ENCODE data around the gene FGG.

- TF ChIP-seq CTCF (IDR thresholded peaks at IDR 0.05; ENCODE audit: insufficient read depth, low read length, poor library complexity, severe bottlenecking) (no peak), EZH2phosphoT487 (conservative IDR thresholded peaks at IDR 0.05; ENCODE audit: low read length) (no peak)
Measured at GRCh38 chr4:154583230-154583629, 29.2 kb downstream of the FGG start.

Data from SU-DHL-6 (cell line).